Common myeloid progenitor, CD34-positive (primary cell): Measurements from ENCODE around the gene CAMSAP3.

Source experiments
- CTCF ChIA-PET: fragments of 350-600 bp; sonication (Branson Sonifier 250); formaldehyde crosslinking; loops from one replicate; lab custom pipeline; 2021; ENCODE audit warnings: antibody characterized with exemption; lab: Charles Lee
- POLR2A ChIA-PET: fragments of 350-600 bp; sonication (Branson Sonifier 250); formaldehyde crosslinking; loops from one replicate; lab custom pipeline; 2021; ENCODE audit warnings: antibody characterized with exemption; lab: Charles Lee
- DNase-seq, 3 donors: peaks; one replicate each; pipeline versions ENCODE4 v3.0.0 to v3.0.0-alpha.2; 2013
- H3K27ac ChIP-seq, 2 experiments: 1 replicate in 1 of 2; 2 replicates in 1 of 2; pipeline ENCODE4 v1.7.0; 2013; ENCODE audit warnings: inconsistent platforms in 2 of 2, low read length in 2 of 2, mild to moderate bottlenecking in 2 of 2, low read depth in 1 of 2, moderate library complexity in 1 of 2; ENCODE audit not compliant: severe bottlenecking in 2 of 2, insufficient read depth in 1 of 2, poor library complexity in 1 of 2
- H3K27me3 ChIP-seq, 5 experiments: replicated peaks in 2 of 5; 1 replicate in 3 of 5; 2 replicates in 2 of 5; pipeline versions ENCODE4 v1.6.1 to v1.7.0; 2013; ENCODE audit warnings: low read length in 4 of 5, mild to moderate bottlenecking in 2 of 5, moderate library complexity in 2 of 5, inconsistent platforms in 1 of 5; ENCODE audit not compliant: insufficient read depth in 5 of 5, control insufficient read depth in 4 of 5
- H3K36me3 ChIP-seq, 4 experiments: 1 replicate in 2 of 4; 2 replicates in 2 of 4; pipeline versions ENCODE4 v1.6.1 to v1.7.0; 2013; ENCODE audit warnings: low read length in 3 of 4, control low read depth in 1 of 4, mild to moderate bottlenecking in 1 of 4; ENCODE audit not compliant: control insufficient read depth in 4 of 4, insufficient read depth in 4 of 4
- H3K4me1 ChIP-seq, 4 experiments: 1 replicate in 3 of 4; 2 replicates in 1 of 4; pipeline versions ENCODE4 v1.6.1 to v1.7.1; 2013; ENCODE audit warnings: low read length in 3 of 4, mild to moderate bottlenecking in 3 of 4, control low read depth in 1 of 4, inconsistent platforms in 1 of 4, moderate library complexity in 1 of 4; ENCODE audit not compliant: control insufficient read depth in 4 of 4, insufficient read depth in 4 of 4; ENCODE audit errors: control extremely low read depth in 1 of 4
- H3K4me3 ChIP-seq, 7 experiments: 1 replicate in 4 of 7; 2 replicates in 3 of 7; pipeline versions ENCODE4 v1.5.1 to v1.7.0; 2013; ENCODE audit warnings: mild to moderate bottlenecking in 7 of 7, low read length in 6 of 7, moderate library complexity in 6 of 7, inconsistent platforms in 2 of 7, low read depth in 2 of 7, control low read depth in 1 of 7; ENCODE audit not compliant: insufficient read depth in 4 of 7, control insufficient read depth in 1 of 7; ENCODE audit errors: extremely low read depth in 1 of 7
- H3K9me3 ChIP-seq, 5 experiments: 1 replicate in 4 of 5; 2 replicates in 1 of 5; pipeline versions ENCODE4 v1.6.1 to v1.7.1; 2013; ENCODE audit warnings: low read length in 4 of 5, mild to moderate bottlenecking in 2 of 5, inconsistent platforms in 1 of 5, low read depth in 1 of 5, moderate library complexity in 1 of 5; ENCODE audit not compliant: control insufficient read depth in 4 of 5, insufficient read depth in 2 of 5; ENCODE audit errors: control extremely low read depth in 1 of 5
- WGBS: methylation state at CpG from one replicate; pipeline ENCODE4 v1.1.5; 2013; ENCODE audit not compliant: insufficient coverage; 5-methylcytosine and 5-hydroxymethylcytosine counted together

Gene CAMSAP3

DNA sequence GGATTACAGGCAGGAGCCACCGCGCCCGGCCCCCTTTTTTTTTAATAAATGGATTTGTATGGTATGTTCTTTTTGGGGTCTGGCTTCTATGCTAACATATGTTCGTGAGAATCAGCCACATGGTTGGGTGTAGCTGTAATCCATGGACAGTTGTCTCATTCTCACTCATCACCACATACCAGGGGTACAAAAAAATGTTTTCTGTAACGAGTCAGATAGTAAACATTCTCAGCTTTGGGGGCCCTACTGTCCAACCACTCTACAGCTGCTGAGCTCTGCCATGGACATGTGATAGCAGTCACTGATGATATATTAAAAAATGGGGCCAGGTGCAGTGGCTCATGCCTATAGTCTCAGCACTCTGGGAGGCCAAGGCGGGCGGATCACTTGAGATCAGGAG lies 68.0 kb downstream of the CAMSAP3 start:
- H3K4me3 ChIP-seq: no peak overlapping the region
- no peaks in the 10 kb centered on the region for H3K9me3 ChIP-seq
- DNase-seq: no peak
- H3K36me3 ChIP-seq: no peaks in the 10 kb centered on the region
- no peak overlapping the region for H3K27ac ChIP-seq
- POLR2A ChIA-PET: interaction anchor here (0.6 kb wide), 1 partner anchor 169 kb away, joined by 3 read pairs; no protein-coding TSS in a partner anchor
- WGBS: 85% methylated on average over 2 of the region's 7 CpGs
- peaks cover 0 to 3% (median under 1%) of the 10 kb centered on the region in 5 experiments for H3K27me3 ChIP-seq
- CTCF ChIA-PET: no interaction called here
- peaks cover 0 to 2% (median under 1%) of the 10 kb centered on the region in 4 experiments for H3K4me1 ChIP-seq

DNA sequence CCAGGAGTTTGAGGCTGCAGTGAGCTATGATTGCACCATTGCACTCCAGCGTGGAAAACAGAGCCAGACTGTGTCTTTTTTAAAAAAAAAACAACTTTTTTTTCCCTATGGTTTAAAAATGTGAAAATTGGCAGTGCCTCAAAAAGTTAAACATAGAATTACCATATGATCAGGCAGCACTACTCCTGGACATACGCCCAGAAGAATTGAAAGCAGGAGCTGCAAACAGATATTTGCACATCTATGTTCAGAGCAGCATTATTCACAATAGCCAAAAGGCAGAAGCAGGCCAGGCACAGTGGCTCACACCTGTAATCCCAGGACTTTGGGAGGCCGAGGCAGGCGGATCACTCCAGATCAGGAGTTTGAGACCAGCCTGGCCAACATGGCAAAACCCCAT lies 69.4 kb downstream of the CAMSAP3 start:
- Histone ChIP-seq H3K36me3 (no peaks in the 10 kb centered on the region), H3K27me3 (peaks cover 0 to 12% (median 7%) of the 10 kb centered on the region in 5 experiments), H3K4me1 (peaks cover 0 to 15% (median 7%) of the 10 kb centered on the region in 4 experiments), H3K4me3 (no peak overlapping the region), H3K27ac (no peak overlapping the region), H3K9me3 (no peaks in the 10 kb centered on the region)
- ChIA-PET CTCF (interaction anchor here (1.2 to 1.3 kb wide), 2 partner anchors 11 to 135 kb away, joined by 3 to 6 read pairs; no protein-coding TSS in a partner anchor), POLR2A (interaction anchor here (0.7 kb wide), 1 partner anchor 121 kb away, joined by 3 read pairs; no protein-coding TSS in a partner anchor)
- peak in 1 of 3 donors; percentile 29 for DNase-seq
- WGBS: no CpG with 5 or more reads among the region's 4 CpGs
